ENCODE measurements around the gene OOSP2. TPM values are rescaled to one million over a fixed set of nuclear protein-coding genes. Genes with fewer than 3 reads are reported as not detected.

The OOSP2 gene
- total RNA-seq, 4 donors from 2014 or later, result not detected

GRCh38 chr11:60087239-60087638, 47.0 kb downstream of the OOSP2 start:
- Histone ChIP-seq H3K4me3 (no peak overlapping the region), H3K9me3 (no peaks in the 10 kb centered on the region), H3K4me1 (no peaks in the 10 kb centered on the region), H3K27me3 (no peaks in the 10 kb centered on the region), H3K36me3 (no peaks in the 10 kb centered on the region), H3K27ac (no peak overlapping the region)
- TF ChIP-seq EP300 (IDR thresholded peaks at IDR 0.05) (no peak), POLR2AphosphoS5 (IDR thresholded peaks at IDR 0.05) (no peak), POLR2A (IDR thresholded peaks at IDR 0.05) (no peak)
- TF ChIP-seq, protein P1, sequence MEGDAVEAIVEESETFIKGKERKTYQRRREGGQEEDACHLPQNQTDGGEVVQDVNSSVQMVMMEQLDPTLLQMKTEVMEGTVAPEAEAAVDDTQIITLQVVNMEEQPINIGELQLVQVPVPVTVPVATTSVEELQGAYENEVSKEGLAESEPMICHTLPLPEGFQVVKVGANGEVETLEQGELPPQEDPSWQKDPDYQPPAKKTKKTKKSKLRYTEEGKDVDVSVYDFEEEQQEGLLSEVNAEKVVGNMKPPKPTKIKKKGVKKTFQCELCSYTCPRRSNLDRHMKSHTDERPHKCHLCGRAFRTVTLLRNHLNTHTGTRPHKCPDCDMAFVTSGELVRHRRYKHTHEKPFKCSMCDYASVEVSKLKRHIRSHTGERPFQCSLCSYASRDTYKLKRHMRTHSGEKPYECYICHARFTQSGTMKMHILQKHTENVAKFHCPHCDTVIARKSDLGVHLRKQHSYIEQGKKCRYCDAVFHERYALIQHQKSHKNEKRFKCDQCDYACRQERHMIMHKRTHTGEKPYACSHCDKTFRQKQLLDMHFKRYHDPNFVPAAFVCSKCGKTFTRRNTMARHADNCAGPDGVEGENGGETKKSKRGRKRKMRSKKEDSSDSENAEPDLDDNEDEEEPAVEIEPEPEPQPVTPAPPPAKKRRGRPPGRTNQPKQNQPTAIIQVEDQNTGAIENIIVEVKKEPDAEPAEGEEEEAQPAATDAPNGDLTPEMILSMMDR (IDR thresholded peaks at IDR 0.05), result no peak
- 67 to 78% methylated on average over 1 of the region's 1 CpG for WGBS, 2 donors (ENCODE audit: low coverage in 1 of 2)
- ATAC-seq, result no peak

DNA sequence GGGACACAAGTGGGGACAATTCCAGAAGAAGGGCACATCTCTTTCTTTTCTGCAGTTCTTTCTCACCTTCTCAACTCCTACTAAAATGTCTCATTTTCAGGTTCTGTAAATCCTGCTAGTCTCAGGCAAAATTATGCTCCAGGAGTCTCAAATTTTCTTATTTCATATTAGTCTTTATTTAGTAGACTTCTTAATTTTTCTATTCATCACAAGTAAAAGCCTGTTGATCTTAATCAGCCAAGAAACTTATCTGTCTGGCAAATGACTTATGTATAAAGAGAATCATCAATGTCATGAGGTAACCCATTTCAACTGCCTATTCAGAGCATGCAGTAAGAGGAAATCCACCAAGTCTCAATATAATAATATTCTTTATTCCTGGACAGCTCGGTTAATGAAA, 48.2 kb downstream of the OOSP2 start, which contains the start of gene MS4A2:
MS4A2 (plus strand) TSS at position 301 of the 400 bp plus-strand sequence. CDS start 102 bp downstream, outside the sequence.
- TF ChIP-seq EP300 (IDR thresholded peaks at IDR 0.05), result no peak
- TF ChIP-seq, protein P1 (IDR thresholded peaks at IDR 0.05), result no peak
- H3K27ac ChIP-seq, result no peak within 1 kb of the TSS
- H3K4me3 ChIP-seq, result no peak within 1 kb of the TSS
- 73 to 100% methylated on average over 1 of the region's 1 CpG for WGBS, 2 donors (ENCODE audit: low coverage in 1 of 2)
- H3K27me3 ChIP-seq, result no peaks in the 10 kb centered on the region
- ATAC-seq, result no peak
- no peaks in the 10 kb centered on the region for H3K9me3 ChIP-seq
- no peaks in the 10 kb centered on the region for H3K4me1 ChIP-seq
- no peaks in the 10 kb centered on the region for H3K36me3 ChIP-seq

DNA sequence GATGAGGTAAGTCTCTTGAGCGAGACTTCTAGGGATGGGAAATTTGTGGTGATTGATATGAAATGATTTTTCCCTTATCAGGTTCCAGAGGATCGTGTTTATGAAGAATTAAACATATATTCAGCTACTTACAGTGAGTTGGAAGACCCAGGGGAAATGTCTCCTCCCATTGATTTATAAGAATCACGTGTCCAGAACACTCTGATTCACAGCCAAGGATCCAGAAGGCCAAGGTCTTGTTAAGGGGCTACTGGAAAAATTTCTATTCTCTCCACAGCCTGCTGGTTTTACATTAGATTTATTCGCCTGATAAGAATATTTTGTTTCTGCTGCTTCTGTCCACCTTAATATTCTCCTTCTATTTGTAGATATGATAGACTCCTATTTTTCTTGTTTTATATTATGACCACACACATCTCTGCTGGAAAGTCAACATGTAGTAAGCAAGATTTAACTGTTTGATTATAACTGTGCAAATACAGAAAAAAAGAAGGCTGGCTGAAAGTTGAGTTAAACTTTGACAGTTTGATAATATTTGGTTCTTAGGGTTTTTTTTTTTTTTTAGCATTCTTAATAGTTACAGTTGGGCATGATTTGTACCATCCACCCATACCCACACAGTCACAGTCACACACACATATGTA, 55.4 kb downstream of the OOSP2 start:
- TF ChIP-seq EP300 (IDR thresholded peaks at IDR 0.05), result no peak
- TF ChIP-seq, protein P1 (IDR thresholded peaks at IDR 0.05), result no peak
- no peak for TF ChIP-seq POLR2AphosphoS5 (IDR thresholded peaks at IDR 0.05)
- no peak for TF ChIP-seq POLR2A (IDR thresholded peaks at IDR 0.05)

GRCh38 chr11:60097189-60097588, 57.0 kb downstream of the OOSP2 start:
- no peak for ATAC-seq
- H3K4me3 ChIP-seq, result no peak overlapping the region
- no peaks in the 10 kb centered on the region for H3K36me3 ChIP-seq
- 91 to 100% methylated on average over 1 of the region's 1 CpG for WGBS, 2 donors (ENCODE audit: low coverage in 1 of 2)
- no peaks in the 10 kb centered on the region for H3K9me3 ChIP-seq
- no peaks in the 10 kb centered on the region for H3K4me1 ChIP-seq
- no peak overlapping the region for H3K27ac ChIP-seq
- H3K27me3 ChIP-seq, result no peaks in the 10 kb centered on the region
- TF ChIP-seq POLR2A (IDR thresholded peaks at IDR 0.05), result no peak

More for the DNA sequence above, 55.4 kb downstream of the OOSP2 start:
- Histone ChIP-seq H3K27ac (no peak overlapping the region), H3K4me1 (no peaks in the 10 kb centered on the region), H3K4me3 (no peak overlapping the region), H3K36me3 (no peaks in the 10 kb centered on the region), H3K27me3 (no peaks in the 10 kb centered on the region), H3K9me3 (no peaks in the 10 kb centered on the region)
- 48 to 55% methylated on average over 4 of the region's 4 CpGs for WGBS, 2 donors (ENCODE audit: low coverage in 1 of 2)
- ATAC-seq, result no peak

Other genes starting within 250 kb of the OOSP2 start
- 10 to 100 TPM; 46.2 to 69.0 (median 49.4) TPM for gene MRPL16, start 229.6 kb upstream of the OOSP2 start, total RNA-seq
- gene CBLIF, start 194.9 kb upstream of the OOSP2 start, total RNA-seq, result not detected
- gene TCN1, start 173.9 kb upstream of the OOSP2 start, total RNA-seq, result 10 to 100 TPM in 1 of 4 donors, not detected in 3; 23.8 TPM
- not detected for gene OOSP3, start 161.6 kb upstream of the OOSP2 start, total RNA-seq
- not detected for gene OOSP1, start 102.0 kb upstream of the OOSP2 start, total RNA-seq
- not detected for gene OOSP4A, start 76.4 kb upstream of the OOSP2 start, total RNA-seq
- gene OOSP4B, start 23.2 kb upstream of the OOSP2 start, total RNA-seq, result not detected
- not detected for gene MS4A3, start 16.3 kb downstream of the OOSP2 start, total RNA-seq
- 1 to 10 TPM in 3 of 4 donors, not detected in 1; 1.2 to 4.7 (median 1.7) TPM for gene MS4A2, start 48.3 kb downstream of the OOSP2 start, total RNA-seq
- gene MS4A6A, start 142.7 kb downstream of the OOSP2 start, total RNA-seq, result 100 to 1,000 TPM in 2 of 4 donors, 10 to 100 TPM in 2; 27.5 to 137 (median 74.3) TPM
- gene MS4A4E, start 202.7 kb downstream of the OOSP2 start, total RNA-seq, result 1 to 10 TPM in 3 of 4 donors, not detected in 1; 3.0 to 8.2 (median 3.9) TPM
- gene MS4A4A, start 240.3 kb downstream of the OOSP2 start, total RNA-seq, result 10 to 100 TPM; 10.5 to 65.7 (median 25.8) TPM